Neural cell (in vitro differentiated cells): ENCODE results near the gene TMEM273. TPM values are rescaled to one million over a fixed set of nuclear protein-coding genes. Genes with fewer than 3 reads are reported as not detected.

Experiments used
- H2AFZ ChIP-seq: fragments of 200-600, 300-800 bp; sonication (generic), shearing (Covaris generic); 2 replicates; pipeline ENCODE4 v1.6.0; 2014; ENCODE audit warnings: low read depth, mild to moderate bottlenecking, antibody characterized with exemption, low read length, moderate library complexity
- H3F3A ChIP-seq: fragments of 200-600 bp; shearing (Covaris generic); 2 replicates; pipeline ENCODE4 v1.6.1; 2016; ENCODE audit warnings: mild to moderate bottlenecking, moderate library complexity, mixed read lengths, antibody characterized with exemption, low read length; ENCODE audit not compliant: insufficient read depth, poor library complexity, severe bottlenecking
- H3K27ac ChIP-seq: fragments of 200-600, 300-800 bp; sonication (generic), shearing (Covaris generic); 2 replicates; pipeline ENCODE4 v1.5.1; 2014; ENCODE audit warnings: mild to moderate bottlenecking, low read length, moderate library complexity
- H3K27me3 ChIP-seq: fragments of 300-800, 200-600 bp; sonication (generic), shearing (Covaris generic); 2 replicates; pipeline ENCODE4 v1.6.0; 2014; ENCODE audit warnings: mild to moderate bottlenecking, low read depth, low read length, moderate library complexity; ENCODE audit not compliant: insufficient read depth
- H3K36me3 ChIP-seq: fragments of 300-800, 200-600 bp; sonication (generic), shearing (Covaris generic); 2 replicates; pipeline ENCODE4 v1.5.1; 2014; ENCODE audit warnings: mild to moderate bottlenecking, antibody characterized with exemption, low read length, moderate library complexity; ENCODE audit not compliant: insufficient read depth
- H3K4me2 ChIP-seq: fragments of 300-800, 200-600 bp; sonication (generic), shearing (Covaris generic); 2 replicates; pipeline ENCODE4 v1.6.0; 2014; ENCODE audit warnings: mild to moderate bottlenecking, low read length
- H3K4me3 ChIP-seq: fragments of 300-800, 200-600 bp; sonication (generic), shearing (Covaris generic); 2 replicates; pipeline ENCODE4 v1.5.1; 2014; ENCODE audit warnings: mild to moderate bottlenecking, low read length, moderate library complexity
- H3K79me2 ChIP-seq: fragments of 200-600 bp; shearing (Covaris generic); replicated peaks from 2 replicates; pipeline ENCODE4 v1.6.0; 2014; ENCODE audit warnings: mild to moderate bottlenecking, low read length, moderate library complexity; ENCODE audit not compliant: insufficient read depth
- H3K9ac ChIP-seq: fragments of 300-800, 200-600 bp; sonication (generic), shearing (Covaris generic); 2 replicates; pipeline ENCODE4 v1.6.1; 2016; ENCODE audit warnings: mild to moderate bottlenecking, low read length, mixed read lengths
- H3K9me2 ChIP-seq: fragments of 200-600 bp; shearing (Covaris generic); 2 replicates; pipeline ENCODE4 v1.6.1; 2016; ENCODE audit warnings: mild to moderate bottlenecking, low read length, mixed read lengths; ENCODE audit not compliant: insufficient read depth
- H3K9me3 ChIP-seq: fragments of 200-600, 300-800 bp; sonication (generic), shearing (Covaris generic); 2 replicates; pipeline ENCODE4 v1.6.1; 2016; ENCODE audit warnings: mild to moderate bottlenecking, mixed run types, low read length, moderate library complexity, mixed read lengths
- H4K20me1 ChIP-seq: fragments of 200-600 bp; shearing (Covaris generic); 2 replicates; pipeline ENCODE4 v1.6.1; 2016; ENCODE audit warnings: mild to moderate bottlenecking, mixed run types; ENCODE audit not compliant: insufficient read depth
- EP300 ChIP-seq: fragments of 450-650 bp; conservative IDR thresholded peaks from 2 replicates; pipeline ENCODE4 v1.6.1; 2014; ENCODE audit warnings: antibody characterized with exemption, mild to moderate bottlenecking, moderate library complexity; ENCODE audit not compliant: poor library complexity, severe bottlenecking
- EZH2 ChIP-seq: fragments of 200-600, 300-800 bp; shearing (Covaris generic), sonication (generic); IDR thresholded peaks from 2 replicates; pipeline ENCODE4 v1.6.1; 2014; ENCODE audit warnings: antibody characterized with exemption, low read length, borderline replicate concordance, mild to moderate bottlenecking; ENCODE audit not compliant: insufficient read depth, poor library complexity, severe bottlenecking
- MXI1 ChIP-seq: fragments of 450-650 bp; conservative IDR thresholded peaks from 2 replicates; pipeline ENCODE4 v1.6.1; 2014; ENCODE audit warnings: antibody characterized with exemption, mild to moderate bottlenecking; ENCODE audit not compliant: poor library complexity, severe bottlenecking
- POLR2AphosphoS5 ChIP-seq: IDR thresholded peaks from 2 replicates; pipeline ENCODE4 v1.6.1; 2012
- RAD21 ChIP-seq: fragments of 450-650 bp; conservative IDR thresholded peaks from 2 replicates; pipeline ENCODE4 v1.6.1; 2014; ENCODE audit warnings: antibody characterized with exemption, mild to moderate bottlenecking, moderate library complexity
- SMC3 ChIP-seq: fragments of 450-650 bp; conservative IDR thresholded peaks from 2 replicates; pipeline ENCODE4 v1.6.1; 2014; ENCODE audit warnings: antibody characterized with exemption, mild to moderate bottlenecking, moderate library complexity; ENCODE audit not compliant: poor library complexity
- TAF1 ChIP-seq: IDR thresholded peaks from 2 replicates; pipeline ENCODE4 v1.6.1; 2012; ENCODE audit warnings: low read depth
- polyA plus RNA-seq: library from polyadenylated mRNA; depleted of rRNA; stranded (reverse); fragments of >200 nt; gene quantifications from 2 replicates; pipeline ENCODE4 v1.2.3, GENCODE V29; 2014
- TF ChIP-seq, protein P1 (sequence below): fragments of 450-650 bp; IDR thresholded peaks from 2 replicates; pipeline ENCODE4 v1.5.1; 2014; ENCODE audit warnings: antibody characterized with exemption, mild to moderate bottlenecking, moderate library complexity; ENCODE audit not compliant: poor library complexity, severe bottlenecking
- TF ChIP-seq, protein P2 (sequence below): IDR thresholded peaks from 2 replicates; pipeline ENCODE4 v1.6.1; 2012; ENCODE audit warnings: borderline replicate concordance

The TMEM273 gene
- polyA plus RNA-seq, 1 donor from 2014 or later = not detected

DNA sequence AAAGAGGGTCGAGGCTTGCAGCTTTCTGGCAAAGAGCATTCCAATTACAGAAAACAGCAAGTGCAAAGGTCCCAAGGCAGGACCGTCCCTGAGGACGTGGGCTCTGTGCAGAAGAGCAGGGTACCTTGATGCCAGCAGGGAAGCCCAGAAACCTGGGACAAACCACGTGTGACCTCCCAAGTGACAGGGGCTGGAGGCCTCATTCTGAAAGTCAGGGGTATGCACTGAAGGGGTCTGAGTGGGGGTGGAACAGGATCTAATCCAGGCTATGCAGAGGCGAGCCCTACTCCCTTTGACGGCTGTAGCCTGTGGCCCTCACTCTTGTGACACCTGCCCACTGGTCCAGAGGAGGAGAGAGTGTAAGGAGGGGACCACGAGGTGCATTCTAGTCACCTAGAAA is 22.9 kb downstream of the TMEM273 start:
- Histone ChIP-seq H3K27ac (no peak overlapping the region), H2AFZ (no peak overlapping the region), H3K4me2 (no peak overlapping the region), H3K9ac (no peak overlapping the region), H3K27me3 (no peaks in the 10 kb centered on the region), H3K36me3 (no peaks in the 10 kb centered on the region), H3K4me3 (no peak overlapping the region), H3F3A (no peaks in the 10 kb centered on the region), H3K9me2 (no peaks in the 10 kb centered on the region), H4K20me1 (no peaks in the 10 kb centered on the region), H3K9me3 (no peaks in the 10 kb centered on the region), H3K79me2 (no peaks in the 10 kb centered on the region)
- no peak for TF ChIP-seq EZH2
- TF ChIP-seq POLR2AphosphoS5 = no peak
- TF ChIP-seq, protein P1, sequence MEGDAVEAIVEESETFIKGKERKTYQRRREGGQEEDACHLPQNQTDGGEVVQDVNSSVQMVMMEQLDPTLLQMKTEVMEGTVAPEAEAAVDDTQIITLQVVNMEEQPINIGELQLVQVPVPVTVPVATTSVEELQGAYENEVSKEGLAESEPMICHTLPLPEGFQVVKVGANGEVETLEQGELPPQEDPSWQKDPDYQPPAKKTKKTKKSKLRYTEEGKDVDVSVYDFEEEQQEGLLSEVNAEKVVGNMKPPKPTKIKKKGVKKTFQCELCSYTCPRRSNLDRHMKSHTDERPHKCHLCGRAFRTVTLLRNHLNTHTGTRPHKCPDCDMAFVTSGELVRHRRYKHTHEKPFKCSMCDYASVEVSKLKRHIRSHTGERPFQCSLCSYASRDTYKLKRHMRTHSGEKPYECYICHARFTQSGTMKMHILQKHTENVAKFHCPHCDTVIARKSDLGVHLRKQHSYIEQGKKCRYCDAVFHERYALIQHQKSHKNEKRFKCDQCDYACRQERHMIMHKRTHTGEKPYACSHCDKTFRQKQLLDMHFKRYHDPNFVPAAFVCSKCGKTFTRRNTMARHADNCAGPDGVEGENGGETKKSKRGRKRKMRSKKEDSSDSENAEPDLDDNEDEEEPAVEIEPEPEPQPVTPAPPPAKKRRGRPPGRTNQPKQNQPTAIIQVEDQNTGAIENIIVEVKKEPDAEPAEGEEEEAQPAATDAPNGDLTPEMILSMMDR = no peak
- TF ChIP-seq SMC3 = no peak
- TF ChIP-seq, protein P2, sequence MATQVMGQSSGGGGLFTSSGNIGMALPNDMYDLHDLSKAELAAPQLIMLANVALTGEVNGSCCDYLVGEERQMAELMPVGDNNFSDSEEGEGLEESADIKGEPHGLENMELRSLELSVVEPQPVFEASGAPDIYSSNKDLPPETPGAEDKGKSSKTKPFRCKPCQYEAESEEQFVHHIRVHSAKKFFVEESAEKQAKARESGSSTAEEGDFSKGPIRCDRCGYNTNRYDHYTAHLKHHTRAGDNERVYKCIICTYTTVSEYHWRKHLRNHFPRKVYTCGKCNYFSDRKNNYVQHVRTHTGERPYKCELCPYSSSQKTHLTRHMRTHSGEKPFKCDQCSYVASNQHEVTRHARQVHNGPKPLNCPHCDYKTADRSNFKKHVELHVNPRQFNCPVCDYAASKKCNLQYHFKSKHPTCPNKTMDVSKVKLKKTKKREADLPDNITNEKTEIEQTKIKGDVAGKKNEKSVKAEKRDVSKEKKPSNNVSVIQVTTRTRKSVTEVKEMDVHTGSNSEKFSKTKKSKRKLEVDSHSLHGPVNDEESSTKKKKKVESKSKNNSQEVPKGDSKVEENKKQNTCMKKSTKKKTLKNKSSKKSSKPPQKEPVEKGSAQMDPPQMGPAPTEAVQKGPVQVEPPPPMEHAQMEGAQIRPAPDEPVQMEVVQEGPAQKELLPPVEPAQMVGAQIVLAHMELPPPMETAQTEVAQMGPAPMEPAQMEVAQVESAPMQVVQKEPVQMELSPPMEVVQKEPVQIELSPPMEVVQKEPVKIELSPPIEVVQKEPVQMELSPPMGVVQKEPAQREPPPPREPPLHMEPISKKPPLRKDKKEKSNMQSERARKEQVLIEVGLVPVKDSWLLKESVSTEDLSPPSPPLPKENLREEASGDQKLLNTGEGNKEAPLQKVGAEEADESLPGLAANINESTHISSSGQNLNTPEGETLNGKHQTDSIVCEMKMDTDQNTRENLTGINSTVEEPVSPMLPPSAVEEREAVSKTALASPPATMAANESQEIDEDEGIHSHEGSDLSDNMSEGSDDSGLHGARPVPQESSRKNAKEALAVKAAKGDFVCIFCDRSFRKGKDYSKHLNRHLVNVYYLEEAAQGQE = no peak
- TF ChIP-seq TAF1 = no peak
- TF ChIP-seq EP300 = no peak
- no peak for TF ChIP-seq MXI1
- no peak for TF ChIP-seq RAD21

DNA sequence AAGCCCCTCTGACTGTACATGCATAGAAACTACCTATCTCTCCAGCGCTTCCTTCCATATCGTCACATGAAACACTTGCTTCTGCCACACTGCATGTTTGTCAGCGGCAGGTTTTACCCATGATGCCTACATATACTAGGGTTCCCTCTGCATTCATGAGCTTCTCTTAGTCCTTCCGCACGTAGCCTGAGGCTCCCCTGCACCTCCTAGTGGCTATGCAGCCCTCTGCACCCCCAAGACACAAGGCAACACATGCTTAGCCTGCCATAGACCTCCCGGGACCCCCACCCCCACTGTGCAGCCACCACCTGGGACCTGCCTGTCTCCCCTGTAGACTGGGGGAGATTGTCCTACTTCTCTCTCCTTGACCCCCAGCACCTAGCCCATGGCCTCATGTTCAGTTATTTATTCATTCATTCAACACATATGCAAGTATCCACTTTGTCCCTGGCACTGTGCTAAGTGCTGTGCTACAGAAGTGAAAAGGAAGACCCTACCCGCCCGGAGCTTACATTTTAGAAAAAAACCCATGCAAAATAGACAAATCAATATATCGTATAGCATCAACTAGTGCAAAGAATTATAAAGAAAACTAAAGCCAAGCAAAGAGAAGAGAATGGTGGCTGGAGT is 23.5 kb downstream of the TMEM273 start:
- H3F3A ChIP-seq = no peaks in the 10 kb centered on the region
- H3K36me3 ChIP-seq = no peaks in the 10 kb centered on the region
- no peaks in the 10 kb centered on the region for H4K20me1 ChIP-seq
- no peak overlapping the region for H3K9ac ChIP-seq
- no peak overlapping the region for H2AFZ ChIP-seq
- no peak overlapping the region for H3K4me2 ChIP-seq
- no peaks in the 10 kb centered on the region for H3K9me3 ChIP-seq
- TF ChIP-seq SMC3 = peak; percentile 73
- TF ChIP-seq, protein P1 = peak; percentile 62
- TF ChIP-seq, protein P2 = no peak
- TF ChIP-seq POLR2AphosphoS5 = no peak
- TF ChIP-seq RAD21 = peak; percentile 66
- TF ChIP-seq EP300 = no peak
- no peaks in the 10 kb centered on the region for H3K9me2 ChIP-seq
- H3K4me3 ChIP-seq = no peak overlapping the region
- no peaks in the 10 kb centered on the region for H3K79me2 ChIP-seq
- no peak overlapping the region for H3K27ac ChIP-seq
- H3K27me3 ChIP-seq = no peaks in the 10 kb centered on the region
